HG02938 (cell line): ENCODE measurements around the gene ZC3H18.

Experiments
- ATAC-seq: cut with Tn5 transposase; IDR thresholded peaks from one replicate; pipeline ENCODE4 v1.9.1; 2021; ENCODE audit warnings: mild to moderate bottlenecking, moderate library complexity; ENCODE audit not compliant: unreplicated experiment

The ZC3H18 gene

DNA sequence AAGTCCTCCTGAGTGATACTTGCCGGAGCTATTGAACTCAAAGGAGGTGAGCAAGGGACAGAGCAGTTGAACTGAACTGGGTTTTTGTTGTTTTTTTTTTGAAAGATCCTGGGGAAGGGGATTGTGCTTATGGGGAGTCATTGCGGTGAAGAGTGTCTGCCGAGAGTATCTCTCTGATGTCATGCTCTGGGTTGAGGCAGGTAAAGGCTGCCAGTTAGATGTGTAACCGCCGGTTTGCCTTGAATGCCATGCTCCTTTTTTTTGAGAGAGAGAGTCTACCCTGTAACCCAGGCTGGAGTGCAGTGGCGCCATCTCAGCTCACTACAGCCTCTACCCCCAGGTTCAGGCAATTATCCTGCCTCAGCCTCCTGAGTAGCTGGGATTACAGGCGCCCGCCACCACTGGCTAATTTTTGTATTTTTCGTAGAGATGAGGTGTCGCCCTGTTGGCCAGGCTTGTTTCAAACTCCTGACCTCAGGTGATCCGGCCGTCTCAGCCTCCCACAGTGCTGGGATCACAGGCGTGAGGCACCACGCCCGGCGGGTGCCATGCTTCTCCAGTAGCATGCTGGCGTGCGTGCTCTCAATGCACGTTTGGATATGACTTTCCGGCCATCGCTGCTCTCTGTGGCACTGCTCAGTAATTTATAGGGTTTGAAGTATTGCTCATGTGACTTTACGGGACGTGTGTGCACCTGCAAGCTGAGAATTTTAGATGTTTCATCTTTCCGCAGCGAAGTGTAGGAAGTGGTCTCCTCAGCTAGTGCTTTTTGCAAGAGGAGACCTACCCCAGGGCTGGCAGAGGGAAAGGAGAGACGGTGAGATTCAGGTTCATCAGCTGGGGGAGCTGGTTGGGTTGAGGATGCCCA is 8.5 kb downstream of the ZC3H18 start:
- no peak for ATAC-seq

DNA sequence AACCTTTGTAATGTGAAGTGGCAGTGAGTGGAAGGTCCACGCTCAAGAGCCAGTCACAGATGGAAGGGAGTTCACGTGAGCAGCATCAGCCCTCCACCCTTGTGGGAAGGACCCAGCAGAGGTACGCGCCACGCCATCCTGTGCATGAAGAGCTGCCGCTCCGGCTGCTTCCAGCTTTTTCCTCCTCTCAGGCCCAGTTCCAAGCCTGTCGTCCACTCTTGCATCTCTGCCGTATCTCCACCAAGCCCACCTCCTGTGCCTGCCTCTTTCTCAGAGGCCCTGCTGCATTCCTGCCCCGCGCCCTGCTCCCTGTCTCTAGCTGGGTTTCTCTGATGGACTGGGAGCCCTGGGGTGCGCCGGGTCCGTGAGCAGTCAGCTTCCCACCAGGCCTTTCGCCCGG is 10.2 kb downstream of the ZC3H18 start:
- ATAC-seq = no peak

DNA sequence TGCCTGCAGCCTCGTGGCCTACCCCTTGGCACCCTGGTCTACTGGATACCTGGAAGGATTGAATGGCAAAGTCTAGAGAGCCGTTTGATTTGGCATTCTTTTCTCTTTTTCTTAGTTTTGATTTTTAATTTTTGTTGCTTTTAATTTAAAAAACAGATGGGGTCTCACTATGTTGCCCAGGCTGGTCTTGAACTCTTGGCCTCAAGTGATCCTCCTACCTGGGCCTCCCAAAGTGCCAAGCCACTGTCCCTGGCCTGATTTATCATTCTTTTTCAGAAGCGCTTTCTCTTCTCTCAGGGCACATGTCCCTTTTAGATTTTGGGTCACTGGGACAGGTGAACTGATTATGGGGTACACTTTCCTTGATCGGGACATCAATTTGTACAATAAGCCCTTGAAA is 10.8 kb downstream of the ZC3H18 start:
- ATAC-seq = no peak

DNA sequence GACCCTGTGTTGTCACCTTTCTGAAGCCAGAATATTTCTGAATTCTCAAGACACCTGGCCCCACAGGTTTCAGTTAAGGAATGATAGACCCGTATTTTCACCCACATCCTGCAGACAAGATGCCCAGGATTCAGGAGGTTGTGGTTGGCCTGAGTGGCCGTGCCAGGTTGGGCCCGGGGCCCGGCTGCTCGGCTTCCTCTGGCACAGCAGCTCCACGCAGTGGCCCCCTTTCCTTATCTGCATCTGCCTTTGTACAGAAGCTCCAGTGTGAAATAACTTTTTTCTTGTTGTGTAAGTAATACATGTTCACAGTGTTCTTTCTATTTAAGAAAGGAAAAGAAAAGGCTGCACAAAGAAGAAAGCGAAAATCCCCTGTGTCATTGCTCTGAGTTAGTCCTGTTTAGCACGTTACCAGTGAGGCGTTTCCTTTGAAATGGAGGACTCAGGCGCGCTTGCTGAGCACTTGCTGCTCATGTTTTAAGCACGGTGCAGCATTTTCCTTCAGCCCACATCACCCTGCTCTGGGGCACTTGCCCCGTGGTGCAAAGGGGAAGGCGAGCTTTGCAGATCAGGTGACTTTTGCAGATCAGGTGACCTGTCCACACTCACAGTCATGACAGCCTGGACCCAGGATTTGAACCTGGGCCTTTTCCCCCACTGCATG is 12.8 kb downstream of the ZC3H18 start:
- ATAC-seq = no peak

DNA sequence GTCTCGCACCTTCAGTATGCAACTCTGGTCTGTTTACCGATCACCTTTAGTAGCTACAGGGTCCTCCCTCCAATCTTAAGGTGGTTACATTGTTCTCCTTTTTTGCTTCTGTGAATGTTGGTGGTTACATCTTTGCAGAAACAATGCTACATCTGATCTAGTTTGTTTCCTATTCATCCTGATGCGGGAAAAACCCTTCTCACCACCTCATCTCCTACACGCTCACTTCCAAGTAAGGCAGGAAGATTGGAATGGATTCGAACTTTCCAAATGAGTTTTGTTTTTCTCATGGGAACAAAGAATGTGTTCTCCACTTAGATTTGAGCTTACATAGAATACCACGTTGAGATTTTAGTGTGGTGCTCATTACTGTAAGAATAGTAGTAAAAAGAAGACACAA is 14.5 kb downstream of the ZC3H18 start:
- ATAC-seq = no peak

DNA sequence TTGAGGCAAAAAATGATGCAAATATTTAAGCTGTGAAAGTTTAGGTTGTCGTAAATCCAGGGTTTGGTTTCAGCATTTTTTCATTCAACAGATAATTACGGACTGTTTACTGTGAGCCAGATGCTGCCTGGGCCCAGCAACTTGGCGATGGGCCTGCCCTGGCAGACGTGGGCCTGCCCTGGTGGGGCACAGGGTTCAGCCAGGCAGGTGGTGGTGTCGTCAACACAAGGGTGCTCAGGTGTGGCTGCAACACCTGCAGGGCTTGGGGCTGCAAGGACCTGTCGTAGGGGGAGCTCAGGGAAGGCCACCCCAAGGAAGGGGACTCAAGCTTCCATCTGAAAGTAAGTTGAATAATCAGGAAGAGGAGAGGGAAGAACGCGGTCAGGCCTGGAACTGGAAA is 15.1 kb downstream of the ZC3H18 start:
- no peak for ATAC-seq

DNA sequence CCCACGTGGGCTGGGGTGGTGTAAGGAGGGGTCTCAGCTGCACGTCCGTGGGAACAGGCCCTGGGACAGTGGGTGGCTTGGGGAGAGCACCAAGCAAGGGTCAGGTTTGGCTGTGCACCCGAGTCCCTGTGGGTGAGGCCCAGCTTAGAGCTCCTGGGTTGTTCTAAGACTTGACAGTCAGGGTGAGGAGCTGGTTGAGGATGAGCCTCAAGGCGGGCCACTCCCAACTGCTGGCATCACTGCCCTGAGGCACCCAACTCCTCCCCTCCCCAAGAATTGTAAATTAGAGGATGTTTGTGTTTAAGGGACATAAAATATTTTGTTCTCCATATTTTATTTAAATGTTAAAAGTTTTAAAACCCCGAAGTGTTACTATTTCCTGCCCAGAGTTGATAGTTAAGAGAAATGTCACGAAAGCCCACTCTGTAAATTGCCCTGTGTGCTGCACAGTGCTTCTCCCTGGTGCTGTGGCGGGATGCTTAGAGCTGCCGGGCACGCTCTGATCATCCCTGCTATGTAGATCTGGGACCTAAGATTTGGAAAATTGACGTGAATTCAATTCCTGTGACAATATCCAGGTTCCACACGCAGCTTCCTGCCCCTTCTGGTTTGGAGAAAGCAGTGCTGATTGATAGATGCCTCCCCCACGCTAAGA is 15.9 kb downstream of the ZC3H18 start:
- no peak for ATAC-seq

DNA sequence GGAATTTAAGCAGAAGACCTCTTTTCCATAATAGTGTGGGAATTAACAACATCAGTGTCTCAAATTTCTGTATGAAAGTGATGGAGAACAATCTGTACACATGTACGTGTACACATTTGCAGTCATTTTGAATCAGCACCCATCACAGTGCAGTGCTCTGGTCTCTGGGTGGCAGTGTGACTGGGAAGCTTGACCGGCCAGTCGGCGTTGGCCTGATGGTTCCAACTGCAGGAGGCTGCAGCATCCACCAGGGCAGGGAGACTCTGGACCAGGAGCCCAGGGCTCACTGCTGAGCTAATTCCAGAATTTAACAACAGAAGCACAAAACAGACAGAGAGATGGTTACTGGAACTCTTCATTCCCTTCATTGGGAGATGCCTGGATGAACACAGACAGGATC is 17.9 kb downstream of the ZC3H18 start:
- ATAC-seq = no peak

DNA sequence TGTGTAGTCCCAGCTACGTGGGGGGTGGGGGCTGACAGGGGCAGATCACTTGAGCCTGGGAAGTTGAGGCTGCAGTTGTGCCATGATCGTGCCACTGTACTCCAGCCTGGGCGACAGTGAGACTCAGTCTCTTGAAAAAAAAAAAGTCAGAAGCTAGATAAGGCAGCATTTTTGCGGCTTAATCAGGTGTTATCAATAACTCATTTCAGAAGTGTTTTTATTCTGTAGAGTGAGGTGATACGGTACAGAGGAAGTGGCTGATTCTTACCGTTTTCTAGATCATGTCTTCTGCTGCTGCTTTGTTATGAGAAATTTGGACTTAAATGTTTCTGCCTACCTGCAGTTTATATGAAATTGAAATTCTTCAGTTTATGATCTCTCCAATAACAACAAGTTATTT is 18.6 kb downstream of the ZC3H18 start:
- ATAC-seq = no peak

DNA sequence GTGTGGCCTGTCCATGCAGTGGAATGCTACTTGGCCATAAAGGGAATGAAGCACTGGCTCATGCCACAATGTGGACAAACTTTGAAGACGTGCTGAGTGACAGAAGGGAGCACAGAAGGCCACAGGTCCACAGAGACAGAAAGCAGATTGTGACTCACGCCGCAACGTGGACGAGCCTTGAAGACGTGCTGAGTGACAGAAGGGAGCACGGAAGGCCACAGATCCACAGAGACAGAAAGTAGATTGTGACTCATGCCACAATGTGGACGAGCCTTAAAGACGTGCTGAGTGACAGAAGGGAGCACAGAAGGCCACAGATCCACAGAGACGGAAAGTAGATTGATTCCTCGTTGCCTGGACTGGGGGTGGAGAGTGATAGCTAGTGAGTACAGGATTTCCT is 19.2 kb downstream of the ZC3H18 start:
- no peak for ATAC-seq

DNA sequence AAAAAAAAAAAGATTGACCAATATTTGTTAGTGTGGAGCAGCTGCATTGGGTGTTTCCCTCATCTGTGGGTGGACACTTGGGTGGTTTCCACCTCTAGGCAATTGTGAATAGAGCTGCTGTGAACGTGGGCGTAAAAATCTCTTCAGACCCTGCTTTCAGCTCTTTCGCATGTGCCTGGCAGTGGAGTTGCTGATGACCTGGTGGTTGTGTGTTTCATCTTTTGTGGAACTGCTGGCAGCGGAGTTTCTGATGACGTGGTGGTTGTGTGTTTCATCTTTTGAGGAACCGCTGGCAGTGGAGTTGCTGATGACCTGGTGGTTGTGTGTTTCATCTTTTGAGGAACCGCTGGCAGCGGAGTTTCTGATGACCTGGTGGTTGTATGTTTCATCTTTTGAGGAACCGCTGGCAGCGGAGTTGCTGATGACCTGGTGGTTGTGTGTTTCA is 21.4 kb downstream of the ZC3H18 start:
- ATAC-seq = peak; percentile 49

DNA sequence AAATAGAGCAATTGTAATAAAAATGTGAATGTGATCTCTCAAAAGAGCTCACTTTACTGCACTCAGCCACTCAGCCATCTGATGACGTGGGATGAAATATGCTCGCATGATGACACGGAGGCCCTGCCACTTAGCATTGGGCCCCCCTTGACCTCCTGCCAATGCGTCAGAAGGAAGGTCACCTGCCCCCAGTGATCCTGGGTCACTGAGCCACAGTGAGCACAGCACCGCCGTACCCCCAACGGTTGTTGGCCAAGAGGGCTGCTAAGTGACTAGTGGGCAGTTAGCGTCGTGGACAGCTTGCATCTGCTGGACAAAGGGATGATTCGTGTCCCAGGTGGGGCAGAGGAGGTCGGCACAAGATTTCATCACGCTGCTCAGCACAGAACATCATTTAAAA is 22.9 kb downstream of the ZC3H18 start:
- no peak for ATAC-seq

DNA sequence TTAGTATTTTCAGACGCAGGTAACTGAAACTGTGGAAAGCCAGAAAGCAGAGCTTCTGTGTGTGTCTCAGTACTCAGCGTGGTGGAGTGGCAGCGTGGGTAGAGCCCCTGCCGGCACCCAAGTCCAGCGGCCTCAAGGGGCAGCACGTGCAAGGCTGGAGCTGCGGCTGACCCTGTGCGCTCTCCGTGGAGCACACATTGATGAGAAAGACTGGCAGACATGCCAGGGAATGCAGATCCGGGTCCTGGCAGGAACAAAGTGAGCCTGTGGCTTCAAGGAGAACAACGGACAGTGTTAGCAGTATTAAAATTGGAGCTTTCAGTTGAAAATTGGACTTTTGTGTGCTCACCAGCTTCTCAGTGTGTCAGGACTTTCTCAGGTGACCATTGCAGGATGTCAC is 23.3 kb downstream of the ZC3H18 start:
- ATAC-seq = no peak

DNA sequence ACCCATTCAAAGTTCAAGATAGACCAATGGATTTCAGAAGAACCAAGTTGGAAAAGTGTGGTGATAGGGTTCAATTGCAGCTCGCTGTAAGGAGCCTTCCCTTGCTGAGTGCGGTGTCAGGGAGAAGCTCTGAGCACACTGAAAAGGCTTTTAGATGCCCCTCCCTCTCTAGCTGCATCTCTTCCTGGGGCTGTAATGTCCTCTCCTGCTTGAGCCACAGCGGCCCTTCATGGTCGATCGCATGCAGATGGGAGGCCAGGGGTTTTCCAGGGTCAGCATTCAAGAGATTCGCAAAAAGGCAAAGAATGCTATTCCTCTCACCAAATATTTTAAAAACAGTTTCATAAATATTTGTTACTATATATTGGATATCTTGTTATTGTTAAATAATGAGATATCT is 23.7 kb downstream of the ZC3H18 start:
- no peak for ATAC-seq

DNA sequence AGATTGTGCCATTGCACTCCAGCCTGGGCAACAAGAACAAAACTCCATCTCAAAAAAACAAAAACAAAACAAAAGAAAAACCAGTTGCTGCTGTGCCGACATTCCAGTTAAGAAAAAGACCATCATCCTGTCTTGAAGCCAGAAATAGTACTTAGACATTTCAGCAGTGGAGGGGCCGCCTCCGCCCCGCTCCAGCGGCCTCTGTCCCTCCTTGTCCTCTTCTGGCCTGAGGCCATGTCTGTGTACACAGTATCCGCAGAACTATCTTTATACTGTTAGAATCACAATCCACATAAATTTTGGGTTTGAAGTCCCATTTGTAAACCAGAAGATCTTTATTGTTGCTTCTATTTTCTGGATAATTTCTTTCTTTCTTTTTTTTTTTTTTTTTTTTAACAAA is 24.9 kb downstream of the ZC3H18 start:
- no peak for ATAC-seq

DNA sequence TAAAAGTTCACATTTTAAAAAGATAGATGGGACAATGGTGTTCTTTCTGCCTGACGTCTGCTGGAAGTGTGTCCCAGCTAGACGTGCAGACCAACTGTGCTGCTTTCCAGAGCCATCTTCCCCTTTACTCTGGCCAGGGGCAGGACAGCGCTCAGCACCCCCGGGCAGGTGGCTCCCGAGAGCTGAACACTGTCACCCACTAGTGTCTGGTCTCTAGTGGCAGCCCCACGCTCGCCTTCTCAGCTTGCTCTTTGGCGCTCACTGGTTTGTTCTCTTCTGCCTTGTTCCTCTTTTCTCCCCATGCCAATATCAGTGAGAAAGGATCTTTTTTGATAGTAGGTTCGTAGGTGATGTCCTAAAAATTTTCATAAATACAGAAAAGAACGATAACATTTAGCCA is 25.7 kb downstream of the ZC3H18 start:
- no peak for ATAC-seq

DNA sequence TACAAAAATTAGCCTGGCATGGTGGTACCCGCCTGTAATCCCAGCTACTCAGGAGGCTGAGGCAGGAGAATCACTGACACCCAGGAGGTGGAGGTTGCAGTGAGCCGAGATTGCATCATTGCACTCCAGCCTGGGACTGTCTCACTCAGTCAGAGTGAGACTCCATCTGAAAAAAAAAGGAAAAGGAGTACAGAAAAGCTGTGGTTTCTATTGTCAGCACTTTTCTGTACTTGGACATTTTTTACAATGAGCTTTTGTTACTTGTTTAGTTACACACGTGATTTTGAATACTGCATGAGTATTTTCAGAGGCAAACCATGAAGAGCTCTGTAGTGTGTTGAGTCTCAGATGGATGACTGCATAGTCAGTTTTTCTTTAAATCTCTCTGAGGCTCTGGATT is 26.3 kb downstream of the ZC3H18 start:
- ATAC-seq = no peak

DNA sequence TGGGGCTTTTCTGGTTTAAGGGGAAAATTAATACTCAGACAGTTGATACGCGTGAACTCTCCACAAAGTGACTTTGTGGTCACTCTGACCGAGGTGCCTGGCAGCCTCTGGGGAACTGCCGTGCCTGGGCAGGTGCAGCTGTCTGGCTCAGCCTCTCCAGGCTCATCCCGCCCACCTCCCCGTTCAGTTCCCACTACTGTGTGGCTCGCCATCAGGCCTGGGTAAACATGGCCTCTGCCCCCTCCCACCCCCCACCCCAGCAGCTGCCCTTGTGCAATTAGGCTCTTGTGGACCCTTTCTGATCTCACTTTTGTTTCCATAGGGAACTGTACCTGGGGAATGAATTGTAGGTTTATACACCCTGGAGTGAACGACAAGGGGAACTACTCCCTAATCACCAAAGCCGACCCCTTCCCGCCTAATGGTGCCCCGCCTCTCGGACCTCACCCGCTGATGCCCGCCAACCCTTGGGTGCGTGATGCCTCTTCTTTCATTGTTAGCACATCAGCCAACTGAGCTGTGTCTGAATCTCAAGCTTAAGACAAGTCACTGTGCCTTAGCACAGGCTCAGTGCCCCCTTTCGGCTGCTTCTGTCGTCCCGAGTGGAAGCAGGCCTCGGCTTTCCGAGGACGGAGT is 27.8 kb downstream of the ZC3H18 start:
- no peak for ATAC-seq

DNA sequence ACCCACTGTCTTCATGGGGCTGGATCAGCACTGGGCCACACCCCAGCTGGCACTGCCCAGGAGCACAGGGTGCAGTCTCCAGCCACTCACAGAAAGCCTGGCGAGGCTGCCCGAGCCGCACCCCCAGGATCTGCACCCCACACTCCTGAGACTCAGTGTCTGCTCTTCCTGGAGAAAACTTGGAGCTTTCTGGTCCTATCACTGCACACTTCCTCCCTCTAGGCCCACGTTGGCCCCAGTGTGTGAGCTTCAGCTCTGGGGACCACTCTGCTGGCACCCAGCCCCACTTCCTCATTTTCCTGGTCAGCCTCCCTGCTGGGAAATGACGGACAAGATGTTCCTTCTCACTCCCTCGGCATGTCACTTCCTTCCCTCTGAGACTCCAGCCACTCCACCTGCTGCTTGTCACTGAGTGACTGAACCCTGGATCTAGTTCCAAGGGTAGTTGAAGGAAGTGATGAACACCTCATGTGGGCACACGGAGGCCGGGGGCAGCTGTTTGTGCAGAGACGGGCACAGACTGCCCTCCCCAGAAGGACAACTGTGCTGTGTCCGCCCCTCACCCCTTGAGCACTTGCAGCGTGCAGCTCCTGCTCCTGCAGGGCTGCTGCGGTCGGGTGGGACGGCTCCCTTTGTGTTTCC is 29.0 kb downstream of the ZC3H18 start:
- no peak for ATAC-seq

DNA sequence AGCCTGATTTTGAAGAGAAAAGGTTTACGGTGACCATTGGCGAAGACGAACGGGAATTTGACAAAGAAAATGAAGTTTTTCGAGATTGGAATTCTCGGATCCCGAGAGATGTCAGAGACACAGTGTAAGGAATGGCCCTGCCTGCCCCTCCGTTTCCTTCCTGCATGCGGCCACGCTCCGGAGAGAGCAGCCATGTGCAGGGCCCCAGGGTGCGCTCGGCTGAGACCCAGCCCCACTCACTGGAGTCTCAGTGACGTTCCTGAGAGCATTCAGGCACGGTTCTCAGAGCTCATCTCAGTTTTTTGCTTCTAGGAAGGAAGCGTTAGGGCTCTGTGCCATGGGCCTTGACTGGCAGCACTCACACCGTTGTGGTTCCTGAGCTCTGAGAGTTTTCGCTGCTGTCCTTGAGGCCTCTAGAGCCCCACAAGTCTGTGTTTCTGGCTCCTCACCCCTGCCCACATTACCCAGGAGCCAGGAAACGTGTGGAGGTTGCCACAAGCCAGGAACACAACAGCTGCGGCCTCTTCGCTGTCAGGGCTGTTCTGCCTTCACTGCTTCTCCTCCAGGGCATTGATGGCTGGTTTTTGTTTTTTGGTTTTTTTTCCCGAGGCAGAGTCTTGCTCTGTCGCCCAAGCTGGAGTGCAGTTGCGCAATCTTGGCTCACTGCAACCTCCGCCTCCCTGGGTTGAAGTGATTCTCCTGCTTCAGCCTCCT is 29.8 kb downstream of the ZC3H18 start:
- ATAC-seq = no peak
